Kasumi-1 (cell line): ENCODE results near the gene SRGAP1.
"Not testable (repeated sequence)": the region's sequence is repeated elsewhere in the genome, so short reads cannot be mapped to it uniquely, and the experiment has no call there.

Source experiments
- DNase-seq, 2 experiments: peaks; one replicate each; lab custom pipeline; 2025; lab: John Stamatoyannopoulos, UW

The SRGAP1 gene

GRCh38 chr12:64053117-64053516 is 208.6 kb downstream of the SRGAP1 start:
- DNase-seq = no peak

GRCh38 chr12:64054079-64054520 is 209.6 kb downstream of the SRGAP1 start:
- no peak for DNase-seq

GRCh38 chr12:64056741-64057140 is 212.2 kb downstream of the SRGAP1 start:
- DNase-seq = no peak

DNA sequence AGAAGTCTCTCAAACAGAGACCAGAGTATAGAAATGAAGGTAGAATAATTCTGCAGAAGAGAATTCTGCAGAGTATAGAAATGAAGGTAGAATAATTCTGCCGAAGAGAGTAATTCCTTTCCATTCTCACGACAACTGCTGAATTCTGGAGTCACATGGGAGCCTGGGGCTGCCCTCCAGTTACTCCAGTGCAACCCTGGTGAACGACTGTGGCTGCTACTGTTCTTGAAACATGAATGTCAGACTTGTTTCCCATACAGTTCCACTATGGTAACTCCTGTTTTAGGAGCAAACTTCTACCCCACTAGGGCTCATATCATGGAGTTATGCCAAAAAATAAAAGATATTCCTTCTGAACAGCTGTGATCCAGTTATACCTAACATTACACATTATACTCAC is 213.2 kb downstream of the SRGAP1 start:
- DNase-seq = no peak

- no peak for DNase-seq
Measured at GRCh38 chr12:64058541-64059265, 214.2 kb downstream of the SRGAP1 start.

- DNase-seq = no peak
Measured at GRCh38 chr12:64059685-64060084, 215.2 kb downstream of the SRGAP1 start.

DNA sequence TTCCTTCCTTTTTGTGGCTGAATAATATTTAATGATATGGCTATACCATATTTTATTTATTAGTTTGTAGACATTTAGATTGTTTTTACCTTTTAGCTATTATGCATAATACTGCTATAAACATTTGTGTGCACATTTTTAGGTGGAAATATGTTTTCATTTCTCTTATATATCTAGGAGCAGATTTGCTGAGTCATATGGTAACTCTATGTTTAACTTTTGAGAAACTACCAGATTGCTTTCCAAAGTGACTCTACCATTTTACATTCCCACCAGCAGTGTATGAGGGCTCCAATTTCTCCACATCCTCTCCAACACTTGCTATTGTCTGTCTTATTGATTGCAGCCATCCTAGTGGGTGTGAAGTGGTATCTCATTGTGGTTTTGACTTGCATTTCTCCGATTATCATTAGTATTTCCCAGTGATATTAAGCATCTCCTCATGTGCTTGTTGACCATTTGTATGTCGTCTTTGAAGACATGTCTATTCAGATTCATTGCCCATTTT is 217.4 kb downstream of the SRGAP1 start:
- no peak for DNase-seq

DNA sequence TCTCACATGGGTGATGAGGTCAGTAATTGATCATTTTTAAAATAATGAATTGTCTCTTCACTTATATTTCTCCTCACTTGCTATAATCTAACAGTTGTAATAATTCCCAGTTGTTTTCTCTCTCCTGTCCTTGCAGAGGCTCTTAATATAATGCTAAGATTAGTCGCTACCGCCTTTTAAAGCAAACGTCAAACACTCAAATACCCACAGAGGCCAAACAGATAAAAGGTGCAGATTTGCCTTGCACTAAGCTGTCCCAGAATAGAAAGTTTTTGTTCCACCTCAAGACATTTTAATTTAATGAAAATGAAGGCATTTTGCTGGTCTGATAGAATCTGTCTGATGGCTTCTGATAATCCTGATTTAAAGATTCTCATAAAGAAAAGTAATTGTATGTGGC is 218.6 kb downstream of the SRGAP1 start:
- DNase-seq = no peak

GRCh38 chr12:64064240-64064639 is 219.7 kb downstream of the SRGAP1 start:
- no peak for DNase-seq

- DNase-seq = no peak
Measured at GRCh38 chr12:64064706-64065105, 220.2 kb downstream of the SRGAP1 start.

DNA sequence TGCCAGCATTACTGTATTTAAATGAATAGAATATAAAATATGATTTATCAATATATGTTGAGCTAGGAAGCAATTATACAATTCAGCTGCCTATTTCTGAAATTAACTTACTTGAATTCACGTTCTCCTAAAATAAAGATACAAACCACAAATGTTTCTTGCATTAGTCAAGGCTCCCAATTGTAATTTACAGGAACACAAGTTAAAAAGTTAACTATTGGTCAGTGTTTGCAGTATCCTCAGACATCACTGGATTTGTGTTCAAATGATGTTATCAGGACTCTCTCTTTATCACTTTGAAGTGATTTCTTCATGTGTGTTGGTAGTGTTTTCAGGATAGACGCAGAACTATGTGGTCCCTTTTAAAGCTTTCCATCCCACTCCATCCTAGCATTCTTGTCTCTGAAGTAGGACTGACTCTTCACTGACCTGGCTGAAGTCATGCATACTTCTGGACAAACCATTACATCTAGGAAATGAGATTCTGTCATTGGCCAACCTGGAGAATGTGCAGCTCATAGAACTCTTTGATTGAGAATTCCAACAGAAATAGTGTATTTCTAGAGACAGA is 221.5 kb downstream of the SRGAP1 start:
- DNase-seq = no peak

DNA sequence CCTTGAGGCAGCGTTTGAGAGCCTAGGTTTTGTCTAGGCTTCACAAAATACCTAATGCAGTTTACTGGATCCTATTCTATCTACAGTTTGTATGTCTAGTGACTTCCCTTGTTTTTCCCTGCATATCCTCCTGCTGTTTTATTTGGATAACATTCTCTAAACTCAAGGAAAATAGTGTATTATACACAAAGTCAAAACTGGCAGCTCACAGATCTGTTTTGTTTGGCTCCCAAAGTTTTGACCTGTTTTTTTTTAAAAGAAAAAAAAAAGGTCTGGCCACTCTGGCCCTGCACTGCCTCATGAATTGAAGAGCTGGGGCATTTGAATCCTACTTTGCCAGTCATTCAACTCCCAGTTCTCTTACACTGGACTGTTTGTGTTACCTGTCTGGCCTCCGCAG is 222.3 kb downstream of the SRGAP1 start:
- no peak for DNase-seq

GRCh38 chr12:64070454-64070853 is 226.0 kb downstream of the SRGAP1 start:
- no peak for DNase-seq

DNA sequence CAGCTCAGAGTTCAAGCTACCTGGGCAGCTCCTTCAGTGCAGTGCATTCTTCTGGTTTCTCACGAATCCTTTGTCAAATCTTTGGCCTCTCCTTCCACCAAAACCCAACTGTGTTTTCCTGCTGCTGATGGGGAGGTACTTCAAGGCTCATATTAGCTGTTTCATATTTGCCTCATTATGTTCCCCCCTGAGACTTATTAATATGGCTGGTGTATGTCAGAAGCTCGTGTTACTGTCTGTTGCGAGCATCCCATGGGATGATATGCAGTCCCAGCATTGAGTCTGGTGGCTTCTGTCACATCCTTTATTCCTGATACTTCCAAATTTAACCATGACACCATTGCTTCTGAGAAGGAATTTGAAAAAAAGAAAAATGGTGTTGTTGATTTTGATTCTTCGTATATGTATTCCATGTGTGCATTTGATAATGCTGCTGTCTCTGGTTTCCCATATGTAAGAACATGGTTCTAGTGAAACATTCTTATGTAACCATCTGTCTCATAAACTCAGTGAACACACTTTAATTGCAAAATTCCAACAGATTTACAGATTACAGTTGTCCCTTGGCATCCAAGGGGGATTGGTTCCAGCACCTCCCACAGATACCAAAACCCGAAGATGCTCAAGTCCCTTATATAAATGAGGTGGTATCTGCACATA is 228.5 kb downstream of the SRGAP1 start:
- DNase-seq = no peak

DNA sequence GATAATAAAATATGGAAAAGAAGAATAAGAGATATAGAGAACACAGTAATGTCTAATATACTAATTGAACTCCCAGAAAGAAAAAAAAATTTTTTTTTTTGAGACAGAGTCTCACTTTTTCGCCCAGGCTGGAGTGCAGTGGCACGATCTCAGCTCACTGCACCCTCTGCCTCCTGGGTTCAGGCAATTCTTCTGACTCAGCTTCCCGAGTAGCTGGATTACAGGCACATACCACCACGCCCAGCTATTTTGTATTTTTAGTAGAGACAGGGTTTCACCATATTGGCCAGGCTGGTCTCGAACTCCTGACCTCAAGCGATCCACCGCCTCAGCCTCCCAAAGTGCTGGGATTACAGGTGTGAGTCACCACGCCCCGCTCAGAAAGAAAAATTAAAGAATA is 232.1 kb downstream of the SRGAP1 start:
- not testable (repeated sequence) for DNase-seq

DNA sequence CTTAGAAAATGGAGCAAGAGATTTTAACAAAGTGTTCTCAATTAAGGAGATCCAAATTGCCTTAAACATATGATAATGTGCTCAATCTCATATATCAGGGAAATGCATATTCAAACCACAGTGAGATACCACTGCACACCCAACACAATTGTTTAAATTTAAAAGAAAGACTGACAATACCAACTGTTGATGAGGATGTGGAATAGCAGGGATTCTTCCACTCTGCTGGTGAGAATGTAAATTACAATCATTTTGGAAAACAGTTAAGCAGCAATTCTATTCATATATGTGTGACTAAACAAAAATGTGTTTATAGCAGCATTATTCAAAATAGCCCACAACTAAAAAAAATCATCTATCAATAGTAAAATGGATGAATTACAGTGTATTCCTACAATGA is 233.4 kb downstream of the SRGAP1 start:
- peak; percentile 7 to 24 for DNase-seq

GRCh38 chr12:64080319-64081007 is 236.0 kb downstream of the SRGAP1 start:
- DNase-seq = no peak

DNA sequence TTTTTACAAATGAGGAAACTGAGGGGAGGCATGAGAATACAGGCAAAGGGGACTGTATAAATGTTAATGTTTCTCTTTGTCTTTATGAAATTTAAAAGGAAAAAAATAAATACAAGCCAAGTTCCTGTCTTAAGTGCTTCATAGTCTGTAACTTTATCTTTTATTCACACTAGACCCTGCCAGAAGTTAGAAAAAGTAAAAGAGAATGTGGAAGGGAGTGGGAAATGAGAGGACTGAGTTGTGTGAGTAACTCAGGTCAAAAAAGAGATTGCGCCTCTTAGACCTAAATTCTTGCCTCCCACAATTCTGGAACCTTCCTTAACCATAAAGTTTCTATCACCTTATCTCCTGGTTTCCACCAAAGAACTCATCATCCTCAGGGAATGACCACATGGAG is 236.5 kb downstream of the SRGAP1 start:
- DNase-seq = no peak

DNA sequence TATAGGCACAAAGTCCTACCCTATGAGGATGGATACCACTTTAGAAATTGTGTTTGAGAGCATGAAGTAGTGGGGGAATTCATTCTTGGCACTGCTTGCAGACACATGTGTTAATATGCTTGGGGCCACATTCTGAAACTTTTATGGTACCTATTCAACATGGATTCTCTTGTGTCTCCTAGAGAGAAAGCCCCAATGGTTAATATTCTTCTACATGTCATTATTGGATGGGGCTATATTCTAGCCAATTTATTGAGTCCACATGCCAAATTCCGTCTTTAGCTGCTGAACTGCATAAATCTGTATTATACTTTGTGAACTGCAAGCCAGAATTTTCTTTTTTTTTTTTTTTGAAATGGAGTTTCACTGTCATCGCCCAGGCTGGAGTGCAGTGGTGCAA is 237.6 kb downstream of the SRGAP1 start:
- no peak for DNase-seq

DNA sequence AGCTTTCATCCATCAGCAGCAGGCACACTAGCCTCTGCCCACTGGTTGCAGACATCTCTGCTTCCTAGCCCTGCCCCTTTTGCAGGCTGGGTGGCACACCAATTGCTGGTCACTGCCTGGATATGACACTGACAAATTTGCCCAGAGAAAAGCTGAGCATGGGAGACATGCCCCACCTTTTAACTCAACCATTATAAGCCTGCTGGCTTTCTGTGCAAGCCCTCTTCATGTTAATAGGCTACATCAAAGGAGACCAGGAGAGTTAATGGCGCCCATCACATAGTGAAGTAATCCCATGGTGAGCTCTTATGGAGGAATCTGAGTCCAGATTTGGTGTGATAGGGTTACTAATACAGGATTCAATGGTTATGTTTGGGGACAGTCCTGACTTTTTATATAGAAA is 238.4 kb downstream of the SRGAP1 start:
- no peak for DNase-seq

DNA sequence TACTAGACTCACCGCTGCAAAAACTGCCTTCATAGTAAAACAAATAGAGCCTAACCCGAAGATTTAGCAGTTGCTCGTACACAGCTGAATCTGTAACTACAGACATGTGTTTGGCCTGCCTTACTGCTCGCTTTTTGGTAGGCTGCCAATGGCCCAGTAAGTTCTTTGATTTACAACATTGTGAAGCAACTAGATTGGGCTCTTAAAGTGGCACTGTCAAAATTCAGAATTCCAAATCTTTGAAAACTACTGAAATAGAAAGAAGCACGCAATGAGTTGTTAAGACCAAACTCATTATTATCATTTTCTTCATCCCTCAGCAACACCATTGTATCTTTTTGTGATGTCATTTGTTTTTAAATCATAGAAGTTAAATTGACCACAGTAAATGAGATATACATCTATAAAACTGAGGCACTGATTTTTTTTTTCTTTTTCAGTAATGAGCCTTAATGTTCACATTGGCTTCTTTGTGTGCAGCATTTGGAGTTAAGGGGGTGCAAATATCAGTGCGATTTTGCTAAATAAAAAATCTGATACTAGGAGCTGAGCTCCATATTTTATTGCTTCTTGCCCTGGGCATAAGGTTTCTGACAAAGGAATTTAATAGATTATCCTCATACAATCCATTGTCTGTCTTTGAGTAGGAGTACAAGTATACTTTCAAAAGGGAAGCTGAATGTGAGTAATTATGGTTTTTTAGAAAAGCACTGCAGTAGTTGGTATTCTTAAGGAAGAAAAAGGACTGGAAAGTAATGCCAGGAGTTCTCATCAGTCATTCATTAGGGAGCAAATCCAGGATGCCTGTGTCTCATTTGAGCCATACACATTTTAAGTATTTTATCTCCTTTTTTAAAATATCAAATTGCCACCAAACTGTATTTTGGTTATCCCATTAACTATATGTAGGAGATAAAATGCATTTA is 239.0 kb downstream of the SRGAP1 start:
- no peak for DNase-seq

DNA sequence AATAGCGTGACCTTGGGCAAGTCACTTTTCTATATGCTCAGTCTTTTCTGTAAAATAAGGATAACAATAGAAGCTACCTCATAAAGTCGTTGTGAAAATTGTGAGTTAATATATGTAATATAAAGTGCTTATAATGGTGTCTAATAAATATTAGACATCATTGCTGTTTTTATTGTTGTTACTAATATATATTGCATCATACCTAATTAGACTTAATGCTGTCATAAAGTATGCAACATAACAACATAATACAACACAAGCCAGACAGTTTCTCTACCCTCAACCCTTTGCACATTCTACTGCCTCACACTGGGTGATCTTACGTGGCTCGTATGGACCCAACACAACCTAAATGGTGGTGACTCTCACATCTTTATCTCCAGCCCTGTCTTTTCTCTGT is 240.7 kb downstream of the SRGAP1 start:
- no peak for DNase-seq
